Heart left ventricle (tissue), 16 donors: ENCODE measurements around the gene TMEM243. TPM values are rescaled to one million over a fixed set of nuclear protein-coding genes. Genes with fewer than 3 reads are reported as not detected.
A peak's percentile ranks its signal among the peaks of the same experiment; 100 is the strongest.

Experiments
- ATAC-seq, 4 donors: fragments of 200-7000 bp; cut with Tn5 transposase; one replicate each; pipeline ENCODE4 v1.9.1; 2020 to 2022; ENCODE audit warnings: moderate library complexity in 4 of 4, mild to moderate bottlenecking in 3 of 4, moderate number of reproducible peaks in 1 of 4
- DNase-seq, 5 donors: peaks; one replicate each; pipeline ENCODE4 v3.0.0-alpha.2; 2020
- H3K27ac ChIP-seq, 12 donors: fragments of 200-600 bp; sonication (generic) in 4 of 12; one replicate each; pipeline versions ENCODE4 v1.5.0 to v1.8.0; 2016 to 2022; ENCODE audit warnings: mild to moderate bottlenecking in 2 of 12
- H3K27me3 ChIP-seq, 9 donors: fragments of 200-600 bp; sonication (generic) in 2 of 9; one replicate each; pipeline versions ENCODE4 v1.5.1 to v1.8.0; 2016 to 2022; ENCODE audit warnings: mild to moderate bottlenecking in 3 of 9
- H3K36me3 ChIP-seq, 9 donors: fragments of 200-600 bp; sonication (generic) in 2 of 9; one replicate each; pipeline versions ENCODE4 v1.5.0 to v1.8.0; 2018 to 2022; ENCODE audit warnings: mild to moderate bottlenecking in 2 of 9
- H3K4me1 ChIP-seq, 12 donors: fragments of 200-600 bp; sonication (generic) in 4 of 12; one replicate each; pipeline versions ENCODE4 v1.5.0 to v1.8.0; 2016 to 2022; ENCODE audit warnings: mild to moderate bottlenecking in 3 of 12
- H3K4me3 ChIP-seq, 12 donors: fragments of 200-600 bp; sonication (generic) in 4 of 12; one replicate each; pipeline versions ENCODE4 v1.5.0 to v1.8.0; 2017 to 2022; ENCODE audit warnings: mild to moderate bottlenecking in 9 of 12, moderate library complexity in 4 of 12
- H3K9me3 ChIP-seq, 12 donors: fragments of 200-600 bp; sonication (generic) in 4 of 12; one replicate each; pipeline versions ENCODE4 v1.5.0 to v1.8.0; 2016 to 2022; ENCODE audit warnings: mild to moderate bottlenecking in 1 of 12
- CTCF ChIP-seq, 12 donors: fragments of 200-600 bp; sonication (generic) in 4 of 12; IDR thresholded peaks; one replicate each; pipeline versions ENCODE4 v1.5.0 to v1.8.0; 2018 to 2022; ENCODE audit warnings: antibody characterized with exemption in 12 of 12, mild to moderate bottlenecking in 5 of 12
- POLR2A ChIP-seq, 2 donors: fragments of 450-650 bp; IDR thresholded peaks; one replicate each; pipeline ENCODE4 v1.6.1; 2017; ENCODE audit warnings: antibody characterized with exemption in 2 of 2, mild to moderate bottlenecking in 2 of 2, moderate library complexity in 2 of 2
- WGBS, 4 donors: extraction: QIAGEN DNeasy Blood & Tissue Kit in 2 of 4; methylation state at CpG; one replicate each; pipeline versions ENCODE4 v1.1.5 to v1.1.7; 2013 to 2018; 5-methylcytosine and 5-hydroxymethylcytosine counted together
- intact Hi-C, 10 donors: fragments of 100-400 bp; cut with DNase I; formaldehyde crosslinking; loops; one replicate each; pipeline versions ENCODE4 v1.11.1 to v1.14.2; 2022
- polyA plus RNA-seq, 2 donors: library from polyadenylated mRNA; stranded (reverse); fragments of 200-250 nt; gene quantifications; one replicate each; pipeline ENCODE4 v1.2.3, GENCODE V29; 2013
- total RNA-seq, 9 donors: library from RNA; depleted of rRNA in 2 of 9; stranded (reverse); fragments of >200 nt in 2 of 9; fragmentation: NEBNext Ultra II Directional in 3 of 9; extraction: Animal tissue kit (Norgen Biotek cat#: 25700) in 3 of 9; gene quantifications; one replicate each; pipeline versions ENCODE4 v1.1.0 to v1.2.4, GENCODE V29; 2016 to 2023
- donor health status: ischemic (EF 13 %, LVEDD 7.1; RV severe dilation, severe dysfunction).
- donor health status: healthy with polysubstance abuse.
- donor health status: DM: no; HTN: yes; CAD: no.
- donor health status: DM: no; HTN: no; CAD: no.
- donor health status: ischemic (EF 25% LVEDD 6.9; RV normal size, moderate dysfunction).
- donor health status: ischemic (EF 25% LVEDD 5.7; RV mildly dilated, moderate dysfunction).
- donor health status: healthy.
- donor health status: DM: yes; HTN: yes; CAD: no.
- donor health status: ischemic (EF 35%, LVEDD 5.7; RV mildly dilated, moderate dysfunction).
- donor health status: nonischemic (EF 11% LVEDD 7.7; RV severe dilation, severe dysfunction).
- donor health status: DM: yes; HTN: yes; CAD: no.
- donor health status: PGD.
- donor health status: ischemic (EF 29% LVEDD 5.4; RV normal size, mild dysfunction).
- donor health status: nonischemic (EF 23%, LVEDD 6.1; RV moderate dilation, normal function).

The TMEM243 gene
- total and polyA plus RNA-seq, 11 donors, result 1.8 to 13.1 (median 7.0) TPM

GRCh38 chr7:87154166-87154565, 65.4 kb downstream of the TMEM243 start:
- peak overlapping the region in 5 of 12 donors; percentile 94 to 99 (median 98) for H3K27ac ChIP-seq
- no peaks in the 10 kb centered on the region for H3K9me3 ChIP-seq
- WGBS, 4 donors, result 27 to 40% (median 33%) methylated on average over 2 of the region's 2 CpGs
- intact Hi-C loops, result loop anchor here in 8 of 10 donors (5.0 to 10.0 kb wide), 7 partner anchors 63 to 227 kb away; partner anchors contain the start of genes ELAPOR2 (in 4 of the 8), CROT (in 2 of the 8) and TMEM243 (in 2 of the 8)
- H3K4me3 ChIP-seq, result peak overlapping the region in 11 of 12 donors; percentile 69 to 89 (median 80)
- DNase-seq (no peak), ATAC-seq (no peak)
- H3K36me3 ChIP-seq, result peaks cover 0 to 6% (median 0%) of the 10 kb centered on the region in 9 donors
- peaks cover 7 to 67% (median 46%) of the 10 kb centered on the region in 12 donors for H3K4me1 ChIP-seq
- no peaks in the 10 kb centered on the region for H3K27me3 ChIP-seq
- no peak for TF ChIP-seq POLR2A (IDR thresholded peaks at IDR 0.05)
- no peak for TF ChIP-seq CTCF (IDR thresholded peaks at IDR 0.05)

GRCh38 chr7:87152897-87153641, 66.5 kb downstream of the TMEM243 start:
- peak in 3 of 4 donors; percentile 4 to 17 (median 17) for ATAC-seq
- intact Hi-C loops, result loop anchor here in 8 of 10 donors (2.0 to 10.0 kb wide), 10 partner anchors 64 to 226 kb away; partner anchors contain the start of genes ELAPOR2 (in 5 of the 8), TMEM243 (in 3 of the 8) and CROT (in 2 of the 8)
- H3K36me3 ChIP-seq, result peaks cover 0 to 6% (median 0%) of the 10 kb centered on the region in 9 donors

GRCh38 chr7:87152112-87152896, 67.2 kb downstream of the TMEM243 start, which contains the start of gene DMTF1:
Gene DMTF1, plus strand, starts transcription at chr7:87152453. Its CDS starts 12,489 bp downstream, at chr7:87164942.
- peak in 1 of 2 donors; percentile 70 for TF ChIP-seq POLR2A (IDR thresholded peaks at IDR 0.05)
- peak in 2 of 12 donors; percentile 7 to 24 for TF ChIP-seq CTCF (IDR thresholded peaks at IDR 0.05)
- peak within 1 kb of the TSS; percentile 61 to 89 (median 80) for H3K4me3 ChIP-seq
- H3K4me1 ChIP-seq, result peaks cover 7 to 59% (median 44%) of the 10 kb centered on the region in 12 donors
- H3K9me3 ChIP-seq, result no peaks in the 10 kb centered on the region
- peak; percentile 97 to 98 (median 97) for ATAC-seq
- peak within 1 kb of the TSS; percentile 91 to 99 (median 96) for H3K27ac ChIP-seq
- H3K27me3 ChIP-seq, result no peaks in the 10 kb centered on the region
- WGBS, 4 donors, result 0 to 1% (median 0%) methylated on average over 54 to 71 of the region's 71 CpGs
- peak; percentile 95 to 97 (median 96) for DNase-seq
- intact Hi-C loops, result loop anchor here in 8 of 10 donors (2.0 to 10.0 kb wide), 10 partner anchors 65 to 225 kb away; partner anchors contain the start of genes ELAPOR2 (in 5 of the 8), TMEM243 (in 3 of the 8) and CROT (in 2 of the 8)
- peaks cover 0 to 6% (median 0%) of the 10 kb centered on the region in 9 donors for H3K36me3 ChIP-seq

More at GRCh38 chr7:87152897-87153641, 66.5 kb downstream of the TMEM243 start:
- Histone ChIP-seq H3K9me3 (no peaks in the 10 kb centered on the region), H3K27ac (peak overlapping the region; percentile 91 to 99 (median 96)), H3K27me3 (no peaks in the 10 kb centered on the region), H3K4me3 (peak overlapping the region; percentile 61 to 89 (median 80)), H3K4me1 (peaks cover 7 to 60% (median 44%) of the 10 kb centered on the region in 12 donors)
- WGBS, 4 donors, result 0% methylated on average over 25 of the region's 25 CpGs
- DNase-seq, result peak; percentile 18 to 66 (median 29)
- TF ChIP-seq CTCF (IDR thresholded peaks at IDR 0.05) (no peak), POLR2A (IDR thresholded peaks at IDR 0.05) (no peak)
